HPDE6-E6E7 (cell line): ENCODE measurements around the gene GUCA2B.

Experiments
- DNase-seq: peaks from one replicate; pipeline ENCODE4 v3.0.0; 2011; ENCODE audit warnings: missing footprints; ENCODE audit errors: extremely low spot score

The GUCA2B gene

DNA sequence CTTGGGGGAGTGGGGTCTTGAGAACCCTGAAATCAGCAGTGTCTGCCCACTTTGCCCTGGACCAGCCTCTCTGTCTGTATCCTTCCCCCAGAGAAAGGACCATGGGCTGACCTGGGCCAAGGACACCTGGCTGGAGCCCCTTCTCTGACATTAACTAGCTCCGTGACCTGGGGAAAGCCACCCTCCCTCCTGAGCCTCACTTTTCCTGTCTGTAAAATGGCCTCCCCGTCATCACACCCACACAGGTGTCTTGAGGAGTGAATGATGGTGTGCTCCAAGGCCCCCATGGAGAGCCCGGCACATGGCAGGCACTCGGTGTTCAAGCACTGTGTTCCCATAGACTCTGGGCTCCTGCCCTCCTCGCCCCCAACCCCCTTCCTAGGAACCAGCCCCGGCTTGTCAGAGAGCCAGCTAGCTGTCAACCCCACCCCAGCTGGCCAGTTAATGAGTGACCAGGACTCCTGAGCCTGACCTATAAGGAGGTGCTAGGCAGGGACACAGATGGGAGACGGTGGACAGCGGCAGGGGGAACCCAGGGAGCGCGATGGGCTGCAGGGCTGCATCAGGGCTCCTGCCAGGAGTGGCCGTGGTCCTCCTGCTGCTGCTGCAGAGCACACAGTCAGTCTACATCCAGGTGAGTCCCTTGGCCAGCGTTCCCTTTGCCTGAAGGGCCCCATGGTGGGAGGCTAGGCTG, at the start of gene GUCA2B:
Gene GUCA2B, plus strand, starts transcription at position 504 of the 694 bp plus-strand sequence. Its CDS starts 41 bp downstream, at position 545.
- DNase-seq = no peak

DNA sequence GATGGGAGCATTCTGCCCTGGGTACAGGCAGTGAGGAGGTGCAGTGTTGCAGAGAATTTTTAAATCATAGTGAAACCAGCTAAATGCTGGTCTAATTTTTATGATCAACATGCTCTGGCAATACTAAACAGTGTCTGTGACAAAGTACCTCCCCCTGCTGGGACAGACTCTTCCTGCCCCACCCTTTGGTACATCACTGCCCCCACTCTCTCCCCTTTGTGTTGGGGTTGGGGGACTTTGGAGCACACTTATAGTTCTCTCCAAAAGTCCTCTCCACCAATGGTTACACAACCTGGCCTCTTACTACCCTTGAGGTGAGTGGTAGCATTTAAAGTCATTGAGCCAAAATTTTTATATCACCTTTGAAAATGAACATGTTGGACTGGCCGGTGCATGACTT, 48.2 kb upstream of the GUCA2B start:
- DNase-seq = no peak

GRCh38 chr1:42108309-42108708, 44.9 kb upstream of the GUCA2B start:
- DNase-seq = no peak

- DNase-seq = no peak
Measured at GRCh38 chr1:42109600-42109999, 43.6 kb upstream of the GUCA2B start.

- no peak for DNase-seq
Measured at GRCh38 chr1:42114229-42114628, 39.0 kb upstream of the GUCA2B start.

DNA sequence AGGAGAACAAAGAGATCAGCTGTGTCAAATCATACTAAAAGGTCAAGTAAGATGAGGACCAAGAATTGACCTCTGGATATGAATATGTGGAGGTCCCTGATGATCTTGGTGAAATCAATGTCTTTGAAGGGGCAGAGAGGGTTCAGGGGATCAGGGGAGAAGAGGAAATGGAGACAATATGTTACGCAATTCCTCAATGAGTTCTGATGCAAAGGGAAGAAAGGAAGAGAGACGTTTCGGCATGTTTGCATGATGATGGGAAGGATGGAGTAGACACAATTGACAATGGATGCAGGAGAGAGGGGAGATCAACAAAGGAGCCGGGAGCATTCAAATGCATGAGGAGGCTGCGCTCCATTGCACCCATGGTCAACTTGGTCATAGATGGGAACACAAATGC, 36.0 kb upstream of the GUCA2B start:
- no peak for DNase-seq

DNA sequence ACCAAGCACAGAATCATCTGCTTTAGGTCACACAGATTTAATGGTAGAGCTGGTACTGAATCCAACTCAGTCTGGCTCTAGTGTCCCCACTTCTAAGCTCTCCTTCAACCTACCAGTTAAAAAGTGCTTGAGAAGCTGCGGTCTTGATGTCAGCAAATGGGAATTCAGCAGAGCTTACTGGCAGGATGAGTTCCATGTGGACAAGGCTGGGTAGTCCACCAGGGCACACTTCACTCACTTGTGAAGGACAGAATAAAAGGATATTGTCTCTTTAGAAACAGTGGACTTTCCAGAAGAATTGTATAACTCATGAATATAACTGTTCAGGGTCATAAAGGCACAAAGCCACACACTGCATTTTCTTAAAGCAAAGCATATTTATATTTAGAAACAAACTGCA, 35.1 kb upstream of the GUCA2B start:
- DNase-seq = no peak

- no peak for DNase-seq
Measured at GRCh38 chr1:42122408-42122807, 30.8 kb upstream of the GUCA2B start.

- no peak for DNase-seq
Measured at GRCh38 chr1:42125552-42125951, 27.7 kb upstream of the GUCA2B start.

DNA sequence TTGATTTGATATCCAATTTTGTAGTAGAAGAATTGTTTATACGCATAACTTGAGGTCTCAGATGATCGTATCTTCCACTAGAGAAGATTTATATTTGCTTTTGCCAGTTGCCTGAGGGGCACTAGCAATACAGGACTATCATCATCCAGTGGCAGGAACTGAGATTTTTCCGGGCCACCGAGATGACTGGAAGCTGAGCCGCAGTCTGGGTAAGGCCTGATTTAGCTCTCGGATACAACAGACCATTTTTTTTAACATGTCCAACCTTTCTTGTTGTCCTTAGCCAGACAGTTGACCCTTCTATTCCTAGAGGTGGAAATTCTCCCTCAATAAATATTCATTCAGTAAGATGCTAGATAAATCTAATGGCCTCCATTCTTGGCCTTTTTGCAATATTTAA, 25.4 kb upstream of the GUCA2B start:
- DNase-seq = no peak

DNA sequence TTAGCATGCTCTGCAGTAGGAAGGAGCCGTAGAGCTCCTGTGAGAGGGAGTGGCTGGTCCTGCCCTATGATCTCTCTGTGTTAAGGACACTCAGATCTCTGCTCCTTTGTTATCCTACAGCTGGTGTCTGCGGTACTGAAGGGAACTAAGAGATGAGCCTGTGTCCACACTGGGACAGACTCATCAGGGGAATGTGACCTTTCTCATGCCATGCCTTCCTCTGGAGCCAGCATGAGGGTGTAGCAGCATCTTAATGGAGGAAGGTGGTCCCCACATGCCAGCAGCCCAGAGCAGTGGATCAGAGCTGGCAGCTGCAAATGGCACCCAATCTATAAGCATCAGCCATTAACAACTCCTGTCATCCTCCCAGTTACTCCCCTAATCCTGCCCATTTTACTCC, 24.7 kb upstream of the GUCA2B start:
- DNase-seq = no peak

DNA sequence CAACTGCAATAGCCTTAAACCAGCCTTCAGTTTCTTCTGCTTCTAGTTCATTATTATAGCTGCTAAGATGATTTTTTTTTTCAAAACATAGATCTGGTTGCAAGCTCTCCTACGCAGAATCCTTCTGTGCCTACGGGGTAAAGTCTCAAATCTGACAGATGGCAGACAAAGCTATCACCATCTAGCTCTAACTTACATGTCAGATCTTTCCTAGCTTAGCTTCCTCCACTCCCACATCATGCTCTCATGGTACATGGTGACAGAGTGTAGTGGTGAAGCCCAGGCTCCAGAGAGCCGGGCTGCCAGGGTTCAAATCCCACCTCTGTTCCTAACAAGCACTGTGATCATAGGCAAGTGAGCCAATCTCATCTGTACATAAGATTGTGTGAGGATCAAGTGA, 24.2 kb upstream of the GUCA2B start:
- DNase-seq = no peak

DNA sequence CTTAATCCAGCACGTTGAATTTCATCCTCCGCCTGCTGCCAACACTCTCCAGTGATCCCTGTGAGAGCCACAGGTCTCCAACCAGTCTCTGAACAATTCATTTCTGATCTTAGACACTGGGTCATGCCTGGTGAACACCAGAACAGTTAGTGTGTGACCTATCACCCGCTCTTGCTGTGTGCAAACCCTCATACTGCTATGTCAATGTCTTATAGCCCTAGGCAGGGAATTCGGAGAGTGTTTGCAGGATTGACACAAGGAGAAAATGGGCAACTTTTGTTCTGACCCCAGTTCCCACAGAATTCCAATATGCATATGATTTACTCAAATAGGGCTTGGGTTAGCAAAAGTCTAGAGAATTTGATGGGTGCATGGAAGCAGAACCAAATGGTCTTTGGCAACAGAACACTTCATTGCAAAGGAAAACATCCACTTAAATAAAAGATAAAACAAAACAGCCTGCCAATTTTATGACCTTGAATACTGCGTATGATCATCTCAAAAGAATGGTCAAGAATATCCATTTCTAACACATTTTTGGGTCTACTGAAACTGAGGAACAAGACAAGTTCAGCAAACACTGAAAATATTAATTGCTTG, 23.0 kb upstream of the GUCA2B start:
- DNase-seq = no peak

DNA sequence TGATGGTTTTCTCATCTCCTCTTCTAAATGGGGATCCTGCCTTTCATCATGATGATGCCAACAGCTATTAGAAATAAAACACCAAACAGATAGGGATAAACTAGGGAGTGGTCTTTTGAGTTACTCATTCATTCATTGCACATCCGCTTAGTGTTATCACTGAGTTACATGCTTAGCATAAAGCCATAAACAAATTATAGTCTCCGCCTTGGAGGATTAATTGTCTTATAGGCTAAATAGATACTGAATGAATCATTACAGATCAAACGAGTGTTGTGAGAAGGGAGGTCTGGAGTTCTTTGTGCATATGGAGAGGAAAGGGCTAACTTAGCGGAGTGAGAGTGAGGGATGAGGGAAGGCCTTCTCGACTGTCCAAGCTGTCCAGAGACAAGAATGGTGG, 19.8 kb upstream of the GUCA2B start:
- DNase-seq = no peak

DNA sequence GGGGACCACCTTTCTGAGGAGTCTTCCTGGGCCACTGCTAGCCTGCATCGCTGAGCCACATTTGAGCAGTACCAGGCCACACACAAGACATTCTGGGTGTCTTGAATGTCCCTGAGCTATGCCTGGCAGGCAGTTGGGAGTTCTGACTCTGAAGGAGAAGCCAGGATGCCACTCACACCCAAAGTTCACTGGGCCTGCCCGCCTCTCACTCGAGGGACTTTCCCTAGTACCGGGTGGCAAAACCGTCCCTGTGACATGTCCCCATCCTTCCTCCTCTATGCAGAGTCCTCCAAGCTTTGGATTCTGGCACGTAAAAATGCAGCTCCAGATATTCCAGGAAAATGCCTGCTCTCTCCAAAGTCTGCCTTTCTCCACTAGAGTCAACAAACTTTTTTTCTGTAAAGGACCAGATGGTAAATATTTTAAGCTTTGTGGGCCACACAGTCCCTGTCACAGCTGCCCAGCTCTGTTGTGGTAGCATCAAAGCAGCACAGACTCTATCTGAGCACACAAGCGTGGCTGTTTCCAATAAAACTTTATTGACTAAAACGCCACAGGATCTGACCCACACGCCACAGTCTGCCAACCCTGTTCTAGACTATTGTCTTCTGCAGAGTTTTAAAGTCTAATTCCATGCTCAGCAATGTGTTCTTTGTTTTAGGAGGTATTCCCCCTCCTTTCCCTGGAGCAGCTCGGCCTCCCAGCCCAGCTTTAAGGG, 19.2 kb upstream of the GUCA2B start:
- no peak for DNase-seq

DNA sequence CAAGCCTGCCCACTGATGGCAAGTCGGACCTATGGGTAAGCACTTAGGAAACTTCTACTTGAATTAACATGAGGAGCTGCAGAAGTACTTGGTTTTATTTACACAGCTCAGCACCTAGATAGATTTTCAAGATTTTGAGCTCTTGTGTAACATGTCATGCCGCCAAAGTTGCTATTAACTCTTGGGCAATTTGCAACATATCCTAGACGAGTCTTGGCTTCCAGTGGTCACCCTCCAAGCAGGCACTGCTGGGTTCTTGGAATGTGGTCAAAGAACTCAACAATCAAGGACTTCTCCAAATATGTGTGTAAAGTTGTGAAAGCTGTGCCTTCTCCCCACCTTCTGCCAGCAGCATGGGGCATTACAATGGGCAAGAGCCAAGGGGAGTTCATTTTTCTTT, 17.8 kb upstream of the GUCA2B start:
- no peak for DNase-seq

GRCh38 chr1:42136466-42136865, 16.7 kb upstream of the GUCA2B start:
- no peak for DNase-seq

DNA sequence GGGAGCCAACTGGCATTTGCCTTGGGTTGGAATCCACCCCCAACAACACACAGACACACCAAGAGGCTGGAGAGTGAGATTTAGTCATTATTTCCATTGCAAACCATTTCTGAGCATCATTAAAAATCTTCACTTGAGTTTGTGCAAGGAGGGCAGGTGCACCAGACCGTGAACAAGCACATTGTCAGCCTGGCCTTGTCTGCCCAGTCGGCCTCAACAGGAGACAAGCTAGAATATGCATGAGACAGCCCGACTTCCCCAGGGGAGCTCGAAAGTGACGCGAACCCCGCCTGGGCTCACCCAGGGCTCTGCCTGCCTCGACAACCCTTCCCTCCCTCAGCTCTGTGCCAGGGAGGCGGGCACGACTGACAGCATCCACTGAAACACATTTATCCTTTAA, 15.4 kb upstream of the GUCA2B start:
- DNase-seq = no peak

GRCh38 chr1:42138586-42138985, 14.6 kb upstream of the GUCA2B start:
- no peak for DNase-seq

GRCh38 chr1:42139444-42139843, 13.8 kb upstream of the GUCA2B start:
- DNase-seq = no peak

GRCh38 chr1:42140191-42140590, 13.0 kb upstream of the GUCA2B start:
- DNase-seq = no peak

GRCh38 chr1:42141978-42142377, 11.2 kb upstream of the GUCA2B start:
- no peak for DNase-seq
